ENCODE data around the gene ZNF775.

Gene ZNF775

GRCh38 chr7:150346922-150347321 is 32.2 kb upstream of the ZNF775 start:
- no peak for DNase-seq (ENCODE audit: low read depth)

GRCh38 chr7:150351587-150352194 is 27.4 kb upstream of the ZNF775 start:
- no peak for DNase-seq (ENCODE audit: low read depth)

- no peak for DNase-seq (ENCODE audit: low read depth)
These were observed 23.5 kb upstream of the ZNF775 start for GRCh38 chr7:150355666-150356059.

- DNase-seq (ENCODE audit: low read depth) = no peak
These were observed 22.7 kb upstream of the ZNF775 start for GRCh38 chr7:150356265-150356897.

- DNase-seq (ENCODE audit: low read depth) = no peak
These were observed 21.9 kb upstream of the ZNF775 start for GRCh38 chr7:150357270-150357669.

GRCh38 chr7:150357771-150358427 is 21.2 kb upstream of the ZNF775 start:
- DNase-seq (ENCODE audit: low read depth) = no peak

GRCh38 chr7:150358433-150358832 is 20.7 kb upstream of the ZNF775 start:
- DNase-seq (ENCODE audit: low read depth) = no peak

- DNase-seq (ENCODE audit: low read depth) = no peak
These were observed 20.0 kb upstream of the ZNF775 start for GRCh38 chr7:150358988-150359621.

GRCh38 chr7:150359622-150360362 is 19.3 kb upstream of the ZNF775 start:
- no peak for DNase-seq (ENCODE audit: low read depth)

- no peak for DNase-seq (ENCODE audit: low read depth)
These were observed 18.6 kb upstream of the ZNF775 start for GRCh38 chr7:150360363-150361058.

GRCh38 chr7:150361402-150361801 is 17.7 kb upstream of the ZNF775 start:
- DNase-seq (ENCODE audit: low read depth) = no peak

GRCh38 chr7:150361807-150362621 is 17.1 kb upstream of the ZNF775 start:
- DNase-seq (ENCODE audit: low read depth) = no peak

GRCh38 chr7:150363370-150363769 is 15.8 kb upstream of the ZNF775 start:
- DNase-seq (ENCODE audit: low read depth) = no peak

- no peak for DNase-seq (ENCODE audit: low read depth)
These were observed 15.3 kb upstream of the ZNF775 start for GRCh38 chr7:150363872-150364271.

- no peak for DNase-seq (ENCODE audit: low read depth)
These were observed 13.9 kb upstream of the ZNF775 start for GRCh38 chr7:150365194-150365593.

- no peak for DNase-seq (ENCODE audit: low read depth)
These were observed 13.3 kb upstream of the ZNF775 start for GRCh38 chr7:150365673-150366398.

GRCh38 chr7:150367677-150368095 is 11.4 kb upstream of the ZNF775 start:
- no peak for DNase-seq (ENCODE audit: low read depth)

- DNase-seq (ENCODE audit: low read depth) = peak; percentile 55
These were observed 10.8 kb upstream of the ZNF775 start, which contains the start of gene REPIN1 for GRCh38 chr7:150368096-150368883. REPIN1 (plus strand) TSS chr7:150368822; CDS start chr7:150369712, 890 bp downstream.

Data from fibroblast of the conjunctiva (primary cell).